Adrenal gland (tissue), 5 donors: ENCODE measurements around the gene RTL1.

Experiments
- POLR2A ChIP-seq, 2 donors: fragments of 450-650 bp; IDR thresholded peaks; one replicate each; pipeline ENCODE4 v1.6.1; 2017; ENCODE audit warnings: antibody characterized with exemption in 2 of 2, mild to moderate bottlenecking in 2 of 2, moderate library complexity in 1 of 2
- TF ChIP-seq, protein P1 (sequence below), 6 experiments: fragments of 450-650 bp in 4 of 6; fragments of 200-600 bp in 2 of 6; sonication (generic) in 1 of 6; IDR thresholded peaks; 1 replicate in 5 of 6; 2 replicates in 1 of 6; pipeline versions ENCODE4 v1.5.1 to v1.8.0; 2016 to 2021; ENCODE audit warnings: antibody characterized with exemption in 6 of 6, mild to moderate bottlenecking in 2 of 6, moderate library complexity in 1 of 6
- donor health status: DM: no; HTN: no; CAD: no.

DNA sequence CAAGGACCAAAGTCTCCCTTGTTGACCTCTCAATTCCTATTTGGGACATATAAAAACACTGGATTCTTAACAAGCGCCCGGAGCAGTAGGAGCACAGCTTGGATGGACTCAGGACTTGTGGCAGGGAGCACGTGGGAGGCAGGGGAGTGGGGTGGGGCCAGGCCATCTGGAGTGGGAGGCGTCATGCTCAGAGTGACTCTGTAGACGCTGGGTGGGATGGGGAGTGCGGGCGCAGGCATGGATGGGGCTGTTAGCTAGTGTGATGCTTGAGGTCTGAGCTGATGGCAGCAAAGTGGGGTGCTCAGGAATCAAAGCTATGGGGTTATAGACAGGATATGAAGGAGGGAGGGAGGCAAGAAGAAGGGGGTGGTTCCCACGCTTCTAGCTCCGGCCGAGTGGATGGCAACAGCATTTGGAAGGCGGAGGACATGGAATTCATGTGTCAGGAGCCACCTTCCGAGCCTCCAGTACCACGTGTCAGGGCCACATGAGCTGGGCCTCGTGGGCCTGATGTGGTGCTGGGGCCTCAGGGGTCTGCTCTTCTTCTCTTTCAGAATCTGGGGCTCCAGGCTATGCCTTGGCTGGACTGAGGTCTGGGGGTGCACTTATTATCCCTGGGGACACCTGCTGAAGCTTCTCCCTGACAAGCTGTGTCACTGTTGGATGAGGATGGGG lies 51.4 kb downstream of the RTL1 start:
- TF ChIP-seq, protein P1, sequence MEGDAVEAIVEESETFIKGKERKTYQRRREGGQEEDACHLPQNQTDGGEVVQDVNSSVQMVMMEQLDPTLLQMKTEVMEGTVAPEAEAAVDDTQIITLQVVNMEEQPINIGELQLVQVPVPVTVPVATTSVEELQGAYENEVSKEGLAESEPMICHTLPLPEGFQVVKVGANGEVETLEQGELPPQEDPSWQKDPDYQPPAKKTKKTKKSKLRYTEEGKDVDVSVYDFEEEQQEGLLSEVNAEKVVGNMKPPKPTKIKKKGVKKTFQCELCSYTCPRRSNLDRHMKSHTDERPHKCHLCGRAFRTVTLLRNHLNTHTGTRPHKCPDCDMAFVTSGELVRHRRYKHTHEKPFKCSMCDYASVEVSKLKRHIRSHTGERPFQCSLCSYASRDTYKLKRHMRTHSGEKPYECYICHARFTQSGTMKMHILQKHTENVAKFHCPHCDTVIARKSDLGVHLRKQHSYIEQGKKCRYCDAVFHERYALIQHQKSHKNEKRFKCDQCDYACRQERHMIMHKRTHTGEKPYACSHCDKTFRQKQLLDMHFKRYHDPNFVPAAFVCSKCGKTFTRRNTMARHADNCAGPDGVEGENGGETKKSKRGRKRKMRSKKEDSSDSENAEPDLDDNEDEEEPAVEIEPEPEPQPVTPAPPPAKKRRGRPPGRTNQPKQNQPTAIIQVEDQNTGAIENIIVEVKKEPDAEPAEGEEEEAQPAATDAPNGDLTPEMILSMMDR (IDR thresholded peaks at IDR 0.05) = no peak
- no peak for TF ChIP-seq POLR2A (IDR thresholded peaks at IDR 0.05)
